ENCODE data around the gene TFPT.

- TF ChIP-seq, protein P1, sequence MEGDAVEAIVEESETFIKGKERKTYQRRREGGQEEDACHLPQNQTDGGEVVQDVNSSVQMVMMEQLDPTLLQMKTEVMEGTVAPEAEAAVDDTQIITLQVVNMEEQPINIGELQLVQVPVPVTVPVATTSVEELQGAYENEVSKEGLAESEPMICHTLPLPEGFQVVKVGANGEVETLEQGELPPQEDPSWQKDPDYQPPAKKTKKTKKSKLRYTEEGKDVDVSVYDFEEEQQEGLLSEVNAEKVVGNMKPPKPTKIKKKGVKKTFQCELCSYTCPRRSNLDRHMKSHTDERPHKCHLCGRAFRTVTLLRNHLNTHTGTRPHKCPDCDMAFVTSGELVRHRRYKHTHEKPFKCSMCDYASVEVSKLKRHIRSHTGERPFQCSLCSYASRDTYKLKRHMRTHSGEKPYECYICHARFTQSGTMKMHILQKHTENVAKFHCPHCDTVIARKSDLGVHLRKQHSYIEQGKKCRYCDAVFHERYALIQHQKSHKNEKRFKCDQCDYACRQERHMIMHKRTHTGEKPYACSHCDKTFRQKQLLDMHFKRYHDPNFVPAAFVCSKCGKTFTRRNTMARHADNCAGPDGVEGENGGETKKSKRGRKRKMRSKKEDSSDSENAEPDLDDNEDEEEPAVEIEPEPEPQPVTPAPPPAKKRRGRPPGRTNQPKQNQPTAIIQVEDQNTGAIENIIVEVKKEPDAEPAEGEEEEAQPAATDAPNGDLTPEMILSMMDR (IDR thresholded peaks at IDR 0.05), result no peak
- TF ChIP-seq POLR2A (IDR thresholded peaks at IDR 0.05) (no peak), POLR2AphosphoS5 (IDR thresholded peaks at IDR 0.05) (no peak)
Measured at GRCh38 chr19:54162884-54163283, 47.4 kb upstream of the TFPT start.

Data from sigmoid colon (tissue), 4 donors.